GM18498 (cell line): ENCODE data around the gene ACE.

Experiments used
- ATAC-seq: cut with Tn5 transposase; IDR thresholded peaks from one replicate; pipeline ENCODE4 v1.9.1; 2021; ENCODE audit warnings: mild to moderate bottlenecking, moderate library complexity; ENCODE audit not compliant: unreplicated experiment

ACE gene

DNA sequence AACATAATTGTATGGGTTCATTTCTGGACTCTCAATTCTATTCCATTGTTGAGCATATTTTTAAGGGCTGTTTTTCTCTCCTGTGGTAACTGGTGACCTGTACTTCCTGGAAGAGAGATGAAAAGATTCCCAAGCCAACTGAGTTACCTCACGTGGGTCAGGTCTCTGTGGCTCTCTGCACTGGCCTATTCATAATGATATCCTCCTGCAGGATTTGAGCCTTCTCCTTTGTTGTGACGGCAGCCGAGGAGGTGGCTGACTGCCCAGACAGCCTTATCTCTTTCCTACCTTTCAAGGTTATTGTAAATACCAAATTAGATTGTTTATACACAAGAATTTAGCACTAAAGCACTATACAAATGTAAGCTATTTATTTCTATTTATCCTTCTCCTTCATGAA, 2.7 kb upstream of the ACE start:
- ATAC-seq, result no peak

DNA sequence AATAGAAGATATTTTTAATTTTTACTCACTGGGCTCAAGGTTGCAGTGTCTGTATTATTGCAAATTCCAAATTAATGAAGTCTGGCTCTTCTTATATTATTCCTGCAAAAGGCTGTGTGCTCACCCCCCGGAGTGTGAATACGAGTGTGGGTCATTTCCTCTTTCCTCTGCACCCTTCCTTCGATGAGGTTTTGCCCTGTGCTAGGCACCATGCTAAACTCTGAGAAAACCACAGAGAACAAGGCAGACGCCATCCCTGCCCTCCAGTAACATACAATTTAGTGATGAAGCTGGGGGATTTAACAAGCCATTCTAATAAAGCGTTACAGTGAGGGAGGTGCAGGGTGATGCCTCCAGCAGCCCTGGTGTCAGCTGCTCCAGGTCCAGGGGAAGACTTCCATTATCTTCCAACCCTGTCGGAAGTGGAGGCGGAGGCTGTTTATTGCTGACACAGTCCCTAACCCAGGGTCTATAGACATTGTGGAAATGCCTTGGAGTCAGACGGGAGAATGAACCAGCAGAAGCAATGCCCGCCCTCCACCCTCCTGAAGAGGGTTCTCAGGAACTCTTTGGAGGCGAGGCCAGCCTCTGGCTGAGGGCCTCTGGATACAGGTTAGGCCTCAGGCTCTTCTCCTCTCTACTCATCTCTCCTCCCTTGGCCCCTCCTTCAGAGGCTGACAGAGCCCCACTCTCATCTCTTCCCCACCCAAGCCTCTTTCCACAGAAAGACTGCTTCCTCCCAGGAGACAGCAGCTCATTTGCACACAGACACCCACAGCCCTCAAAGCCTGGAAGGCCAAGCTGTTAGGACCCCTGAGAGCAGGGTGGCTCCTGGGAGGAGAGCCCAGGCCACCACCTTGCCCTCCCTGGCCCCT, 2.0 kb upstream of the ACE start:
- ATAC-seq, result no peak

DNA sequence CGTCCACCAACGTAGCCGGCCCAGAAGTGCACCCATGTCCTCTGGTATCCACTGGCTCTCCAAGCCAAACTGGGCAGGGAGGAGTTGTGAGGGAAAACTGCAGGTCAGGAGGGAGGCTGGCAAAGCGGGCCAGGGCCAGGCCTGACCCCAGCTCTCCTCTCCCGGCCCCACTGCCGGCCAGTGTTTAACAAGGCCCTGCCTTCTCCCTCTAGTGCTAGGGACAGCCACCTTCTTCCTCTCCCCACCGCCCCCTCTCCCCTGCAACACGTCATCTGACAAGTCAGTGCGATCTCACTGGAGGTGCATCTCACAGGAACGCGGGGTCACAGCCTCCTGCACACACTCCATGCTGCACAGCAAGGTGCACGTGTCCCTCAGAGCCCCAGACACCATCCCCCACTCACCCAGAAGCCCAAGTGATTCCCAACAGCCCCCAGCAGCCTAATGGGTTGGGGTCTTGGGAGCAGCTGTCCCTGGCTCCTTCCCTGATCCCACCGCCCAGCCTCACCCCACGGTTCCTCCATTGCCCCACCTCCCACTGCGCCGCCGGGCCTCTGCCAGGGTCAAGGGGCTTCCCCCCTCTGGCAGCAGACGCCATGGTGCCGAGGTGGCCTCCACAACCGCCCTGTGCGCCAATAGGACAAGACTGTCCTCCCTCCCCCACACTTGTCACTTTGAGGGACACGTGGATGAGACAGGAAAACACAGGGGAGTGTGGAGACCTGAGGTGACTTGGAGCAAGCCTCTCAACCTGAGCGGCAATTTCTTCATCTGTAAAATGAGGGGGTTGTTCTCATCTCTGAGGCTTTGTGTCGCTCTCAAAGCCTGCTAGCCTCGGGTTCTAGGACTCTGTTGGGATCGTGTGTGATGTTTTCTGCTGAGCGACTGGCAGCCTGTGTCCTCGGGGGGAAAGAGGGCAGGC, 1.1 kb upstream of the ACE start:
- no peak for ATAC-seq

DNA sequence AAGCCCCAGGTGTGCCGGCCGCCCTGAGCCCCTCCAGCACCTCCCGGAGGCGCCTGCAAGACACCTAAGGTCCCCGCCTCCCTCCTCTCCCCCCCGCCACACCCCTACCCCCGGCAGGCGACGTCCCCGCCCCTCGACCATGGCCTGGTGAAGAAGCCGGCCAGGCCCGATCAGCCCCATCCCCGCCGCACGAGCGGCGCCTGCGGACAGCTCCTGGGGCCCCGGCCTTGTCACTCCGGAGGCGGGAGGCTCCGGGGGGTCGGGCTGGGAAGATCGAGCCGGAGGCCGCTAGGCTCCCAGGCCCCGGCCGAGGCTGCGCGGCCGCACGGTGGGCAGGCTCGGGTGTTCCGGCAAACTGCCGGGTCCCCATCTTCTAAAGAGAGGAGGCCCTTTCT, 405 bp upstream of the ACE start:
- ATAC-seq, result no peak

DNA sequence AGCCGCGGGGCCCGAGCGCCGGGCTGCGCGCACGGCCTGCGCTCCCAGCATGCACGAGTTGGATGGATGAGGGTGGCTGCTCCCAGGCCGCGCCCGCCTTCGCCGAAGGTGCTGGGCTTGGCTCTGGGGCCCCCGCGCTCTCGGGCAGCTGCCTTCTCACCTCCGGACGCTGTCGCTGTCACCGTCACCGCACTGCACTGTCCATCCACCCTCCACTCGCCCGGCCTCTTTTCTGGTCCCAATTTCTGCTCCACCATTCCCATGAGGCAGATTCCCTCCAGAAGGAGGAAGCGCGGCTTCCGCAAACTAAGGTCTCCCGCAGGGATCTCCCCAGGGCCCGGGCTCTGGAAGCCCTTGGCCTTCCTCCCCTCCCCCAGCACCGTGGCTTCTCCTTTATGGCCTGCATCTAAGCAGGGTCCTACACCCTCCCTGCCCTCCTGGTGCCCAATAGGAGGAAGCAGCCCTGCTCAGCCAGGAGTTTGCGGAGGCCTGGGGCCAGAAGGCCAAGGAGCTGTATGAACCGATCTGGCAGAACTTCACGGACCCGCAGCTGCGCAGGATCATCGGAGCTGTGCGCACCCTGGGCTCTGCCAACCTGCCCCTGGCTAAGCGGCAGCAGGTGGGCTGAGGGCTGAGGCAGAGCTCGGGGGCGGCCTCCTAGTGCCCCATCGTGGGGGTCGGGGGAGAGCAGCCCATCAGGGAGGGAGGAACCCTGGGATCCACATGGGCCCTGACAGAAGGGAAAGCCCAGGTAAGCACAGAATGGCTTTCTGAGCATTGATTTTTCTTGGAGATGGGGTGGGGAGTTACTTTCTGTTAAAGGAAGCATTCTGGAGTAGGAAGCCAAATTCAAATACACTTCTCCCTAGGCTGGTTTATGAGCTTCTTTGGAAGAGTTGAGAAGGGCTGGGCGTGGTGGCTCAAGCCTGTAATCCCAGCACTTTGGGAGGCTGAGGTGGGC, 899 bp downstream of the ACE start:
- ATAC-seq, result no peak

DNA sequence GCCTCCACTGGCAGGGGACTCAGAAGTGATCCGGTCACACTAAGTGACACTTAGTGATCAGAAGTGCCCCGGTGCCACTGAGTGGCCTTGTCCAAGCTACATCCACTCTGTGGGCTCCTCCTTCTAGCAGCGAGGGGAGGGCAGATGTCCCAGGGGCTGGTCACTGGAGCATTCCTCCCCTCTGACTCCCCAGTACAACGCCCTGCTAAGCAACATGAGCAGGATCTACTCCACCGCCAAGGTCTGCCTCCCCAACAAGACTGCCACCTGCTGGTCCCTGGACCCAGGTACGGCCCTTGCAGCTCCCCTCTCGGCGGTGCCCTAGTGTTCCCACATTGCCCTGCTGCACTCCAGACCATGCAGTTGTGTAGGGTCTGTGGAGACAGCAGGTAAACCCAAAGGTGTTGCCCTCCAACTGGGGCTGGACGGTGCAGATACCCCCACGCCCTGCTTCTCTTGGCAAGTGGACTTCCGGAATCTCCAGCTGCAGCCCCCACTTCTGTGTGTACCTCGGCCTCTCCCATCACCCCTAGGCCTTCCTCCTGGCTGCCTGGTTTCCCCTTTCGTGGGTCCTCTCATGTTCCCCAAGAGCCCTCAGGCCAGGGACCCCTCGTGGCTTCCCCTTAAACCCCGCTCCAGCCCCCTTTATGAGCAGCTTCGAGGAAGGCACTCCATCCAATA, 2.1 kb downstream of the ACE start:
- ATAC-seq, result no peak

DNA sequence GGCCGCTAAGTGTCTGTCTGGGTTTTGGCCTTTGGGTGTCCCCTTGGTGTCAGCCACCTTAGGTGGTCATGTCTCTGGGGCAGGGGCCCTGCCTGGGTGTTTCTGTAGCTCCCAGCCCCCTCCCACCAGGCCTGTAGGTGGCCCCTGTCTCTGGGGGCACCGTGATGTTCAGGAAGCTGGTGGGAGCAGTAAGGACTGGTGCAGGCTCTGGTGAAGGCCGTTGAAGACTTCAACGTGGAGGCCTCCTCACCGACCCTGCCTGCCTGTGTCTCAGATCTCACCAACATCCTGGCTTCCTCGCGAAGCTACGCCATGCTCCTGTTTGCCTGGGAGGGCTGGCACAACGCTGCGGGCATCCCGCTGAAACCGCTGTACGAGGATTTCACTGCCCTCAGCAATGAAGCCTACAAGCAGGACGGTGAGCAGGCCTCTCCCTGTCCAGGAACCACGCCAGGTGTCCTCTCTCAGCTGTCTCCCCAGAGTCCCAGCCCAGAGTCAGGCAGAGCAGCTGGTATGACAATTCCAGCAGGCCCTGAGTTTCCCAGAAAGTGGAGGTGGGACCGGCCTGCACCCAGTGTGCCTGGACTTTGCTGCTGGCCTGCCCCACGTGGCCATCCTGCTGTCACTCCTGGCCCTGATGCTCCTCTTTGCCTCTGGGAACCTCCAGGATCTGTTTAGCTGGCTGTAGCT, 2.8 kb downstream of the ACE start:
- no peak for ATAC-seq

DNA sequence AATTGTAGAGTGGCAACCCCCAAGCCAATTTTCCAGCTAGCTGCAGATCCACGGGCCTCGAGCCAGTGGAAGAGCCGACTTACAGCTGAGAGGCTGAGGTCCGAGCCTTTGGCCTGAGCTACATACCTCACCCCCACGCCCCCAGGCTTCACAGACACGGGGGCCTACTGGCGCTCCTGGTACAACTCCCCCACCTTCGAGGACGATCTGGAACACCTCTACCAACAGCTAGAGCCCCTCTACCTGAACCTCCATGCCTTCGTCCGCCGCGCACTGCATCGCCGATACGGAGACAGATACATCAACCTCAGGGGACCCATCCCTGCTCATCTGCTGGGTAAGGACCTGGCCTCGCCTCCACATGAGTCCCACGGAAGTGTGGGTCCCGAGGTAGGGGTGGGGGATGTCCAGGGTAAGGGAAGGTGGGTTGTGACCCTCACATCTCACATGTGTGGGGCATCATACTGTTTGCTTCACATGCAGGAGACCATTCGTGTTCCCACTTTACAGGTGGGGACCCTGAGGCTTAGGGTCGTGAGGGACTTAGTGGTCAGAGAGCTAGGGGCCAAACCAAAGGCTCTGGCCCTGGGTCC, 3.4 kb downstream of the ACE start:
- ATAC-seq, result no peak

DNA sequence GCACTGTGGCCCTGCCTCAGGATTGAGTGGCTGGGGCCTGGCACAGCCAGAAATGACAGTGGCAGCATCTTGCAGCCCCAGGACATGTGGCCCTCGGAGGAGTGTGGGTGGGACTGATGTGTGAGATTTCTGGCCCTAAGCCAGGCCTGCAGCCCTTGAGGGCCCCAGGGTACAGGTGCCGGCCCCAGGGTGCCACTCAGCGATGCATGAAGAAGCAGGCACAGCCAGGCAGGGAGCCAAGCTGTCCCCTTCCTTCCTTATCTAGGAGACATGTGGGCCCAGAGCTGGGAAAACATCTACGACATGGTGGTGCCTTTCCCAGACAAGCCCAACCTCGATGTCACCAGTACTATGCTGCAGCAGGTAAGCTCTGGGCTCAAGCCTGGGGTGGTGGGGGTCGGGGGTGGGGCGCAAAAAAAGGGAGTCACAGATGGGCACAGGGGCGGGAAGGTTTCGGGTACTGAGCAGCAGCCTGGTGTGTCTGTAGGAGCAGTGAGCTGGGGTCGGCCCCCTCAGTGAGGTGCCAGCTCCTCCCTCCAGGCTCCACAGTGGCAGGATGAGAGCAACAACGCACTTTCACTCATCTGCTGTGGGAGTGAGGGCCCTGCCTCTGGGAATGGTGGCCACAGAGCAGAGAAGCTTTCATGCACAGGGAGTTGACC, 4.1 kb downstream of the ACE start:
- ATAC-seq, result no peak

DNA sequence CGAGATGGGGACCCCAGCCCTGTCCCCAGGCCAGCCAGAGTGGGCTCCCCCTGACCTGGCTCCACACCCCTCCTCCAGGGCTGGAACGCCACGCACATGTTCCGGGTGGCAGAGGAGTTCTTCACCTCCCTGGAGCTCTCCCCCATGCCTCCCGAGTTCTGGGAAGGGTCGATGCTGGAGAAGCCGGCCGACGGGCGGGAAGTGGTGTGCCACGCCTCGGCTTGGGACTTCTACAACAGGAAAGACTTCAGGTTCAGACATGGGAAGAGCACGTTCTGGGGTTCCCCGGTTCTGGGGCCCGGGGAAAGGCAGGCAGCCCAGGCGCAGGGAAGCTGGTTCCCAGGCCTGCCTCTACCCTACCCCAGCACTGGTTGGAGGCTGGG, 4.6 kb downstream of the ACE start:
- ATAC-seq, result no peak

DNA sequence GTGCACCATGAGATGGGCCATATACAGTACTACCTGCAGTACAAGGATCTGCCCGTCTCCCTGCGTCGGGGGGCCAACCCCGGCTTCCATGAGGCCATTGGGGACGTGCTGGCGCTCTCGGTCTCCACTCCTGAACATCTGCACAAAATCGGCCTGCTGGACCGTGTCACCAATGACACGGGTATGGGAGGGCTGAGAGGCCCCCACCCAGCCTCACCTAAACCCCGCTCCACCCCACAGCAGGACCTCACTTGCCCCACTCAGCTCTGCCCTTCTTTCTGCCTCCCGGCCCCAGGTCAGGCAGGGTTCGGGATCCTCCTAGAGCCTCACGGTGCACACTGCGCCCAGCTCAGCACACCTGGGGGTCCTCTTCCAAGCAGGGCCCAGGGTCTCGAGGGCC, 5.6 kb downstream of the ACE start:
- no peak for ATAC-seq

DNA sequence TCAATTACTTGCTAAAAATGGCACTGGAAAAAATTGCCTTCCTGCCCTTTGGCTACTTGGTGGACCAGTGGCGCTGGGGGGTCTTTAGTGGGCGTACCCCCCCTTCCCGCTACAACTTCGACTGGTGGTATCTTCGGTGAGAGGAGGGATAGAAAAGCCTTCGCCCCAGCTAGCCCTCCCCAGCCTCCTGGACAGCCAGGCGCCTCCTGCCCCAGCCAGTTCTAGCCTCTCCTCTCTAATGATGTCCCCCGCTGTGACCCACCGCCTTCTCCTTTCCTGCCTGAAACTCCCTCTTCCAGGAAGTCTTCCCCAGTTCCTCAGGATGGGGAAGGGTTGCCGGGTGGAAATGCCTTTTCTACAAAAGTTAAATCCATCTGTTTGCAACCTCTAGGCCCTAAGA, 6.2 kb downstream of the ACE start:
- ATAC-seq, result no peak

DNA sequence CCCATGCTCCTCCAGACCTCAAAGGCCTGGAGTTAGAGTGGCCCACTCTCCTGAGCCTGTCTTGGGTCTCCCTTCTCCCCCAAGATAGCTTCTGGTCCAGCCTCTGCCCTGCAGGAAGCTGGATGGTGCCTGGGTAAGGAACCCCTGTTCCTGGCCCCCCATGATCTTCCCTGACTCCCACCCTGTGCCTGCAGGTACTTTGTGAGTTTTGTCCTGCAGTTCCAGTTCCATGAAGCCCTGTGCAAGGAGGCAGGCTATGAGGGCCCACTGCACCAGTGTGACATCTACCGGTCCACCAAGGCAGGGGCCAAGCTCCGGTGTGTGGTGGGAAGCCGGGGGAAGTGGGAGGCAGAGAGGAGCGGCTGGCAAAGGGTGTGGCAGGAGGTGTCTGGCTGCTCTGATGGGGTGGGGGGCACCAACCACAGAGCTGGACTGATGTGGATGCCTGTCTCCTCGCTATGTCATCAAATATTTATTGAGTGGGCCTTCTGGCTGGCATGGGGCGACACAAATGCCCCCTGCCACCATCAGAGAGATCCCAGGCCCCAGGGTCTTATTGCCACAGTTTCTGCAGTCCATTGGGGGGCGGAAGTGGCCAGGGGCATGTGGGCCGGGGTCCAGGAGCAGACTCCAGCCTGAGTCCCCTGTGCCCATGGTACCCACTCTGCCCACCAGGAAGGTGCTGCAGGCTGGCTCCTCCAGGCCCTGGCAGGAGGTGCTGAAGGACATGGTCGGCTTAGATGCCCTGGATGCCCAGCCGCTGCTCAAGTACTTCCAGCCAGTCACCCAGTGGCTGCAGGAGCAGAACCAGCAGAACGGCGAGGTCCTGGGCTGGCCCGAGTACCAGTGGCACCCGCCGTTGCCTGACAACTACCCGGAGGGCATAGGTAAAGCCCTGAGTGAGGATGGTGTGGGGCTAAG, 7.1 kb downstream of the ACE start:
- no peak for ATAC-seq

DNA sequence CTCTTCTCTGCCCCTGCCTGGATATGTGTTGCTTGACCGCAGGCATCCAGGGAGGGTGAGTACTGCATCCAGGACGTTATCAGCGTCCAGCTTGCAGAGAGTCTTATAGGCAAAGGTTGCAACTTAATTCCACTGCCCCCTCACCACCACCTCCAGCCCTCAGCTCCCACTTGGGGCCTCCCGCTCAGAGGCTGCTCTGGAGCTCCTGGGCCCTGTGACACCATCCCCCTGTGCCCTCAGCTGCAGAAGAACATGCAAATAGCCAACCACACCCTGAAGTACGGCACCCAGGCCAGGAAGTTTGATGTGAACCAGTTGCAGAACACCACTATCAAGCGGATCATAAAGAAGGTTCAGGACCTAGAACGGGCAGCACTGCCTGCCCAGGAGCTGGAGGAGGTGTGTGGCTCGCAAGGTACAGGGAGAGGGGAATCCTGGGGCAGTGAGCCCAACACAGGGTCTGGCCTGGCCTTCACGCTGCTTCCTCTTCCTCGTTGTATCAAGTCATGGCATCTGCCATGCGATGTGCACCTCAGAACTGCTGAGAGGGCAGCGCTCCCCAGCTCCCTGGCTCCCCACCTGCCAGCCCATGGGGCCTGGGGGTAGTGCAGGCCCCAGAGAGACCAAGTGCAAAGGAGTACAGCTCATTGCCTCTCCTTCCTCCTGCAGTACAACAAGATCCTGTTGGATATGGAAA, 9.6 kb downstream of the ACE start:
- ATAC-seq, result no peak

DNA sequence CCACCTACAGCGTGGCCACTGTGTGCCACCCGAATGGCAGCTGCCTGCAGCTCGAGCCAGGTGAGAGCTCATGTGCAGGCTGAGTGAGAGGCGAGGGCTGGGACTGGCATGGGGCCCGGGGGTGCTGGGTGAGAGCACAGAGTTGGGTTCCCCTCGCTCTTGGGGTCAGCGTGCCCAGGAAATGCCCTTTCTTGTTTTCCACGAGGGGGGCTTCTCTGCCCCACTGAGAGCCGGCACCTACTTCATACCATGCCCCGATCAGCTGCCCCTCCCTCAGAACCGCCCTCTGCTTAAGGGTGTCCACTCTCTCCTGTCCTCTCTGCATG, 10.1 kb downstream of the ACE start:
- ATAC-seq, result no peak

DNA sequence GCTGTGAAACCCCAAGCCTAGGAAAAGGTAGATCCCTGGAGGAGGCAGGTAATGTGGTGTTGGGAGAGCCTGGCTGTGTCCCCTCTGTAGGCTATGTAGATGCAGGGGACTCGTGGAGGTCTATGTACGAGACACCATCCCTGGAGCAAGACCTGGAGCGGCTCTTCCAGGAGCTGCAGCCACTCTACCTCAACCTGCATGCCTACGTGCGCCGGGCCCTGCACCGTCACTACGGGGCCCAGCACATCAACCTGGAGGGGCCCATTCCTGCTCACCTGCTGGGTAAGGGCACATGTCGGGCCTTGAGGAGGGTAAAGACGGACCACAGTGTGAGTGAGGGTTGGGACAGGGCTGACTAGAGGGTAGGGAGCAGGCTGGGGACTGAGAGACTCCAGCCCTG, 12.0 kb downstream of the ACE start:
- ATAC-seq, result no peak

DNA sequence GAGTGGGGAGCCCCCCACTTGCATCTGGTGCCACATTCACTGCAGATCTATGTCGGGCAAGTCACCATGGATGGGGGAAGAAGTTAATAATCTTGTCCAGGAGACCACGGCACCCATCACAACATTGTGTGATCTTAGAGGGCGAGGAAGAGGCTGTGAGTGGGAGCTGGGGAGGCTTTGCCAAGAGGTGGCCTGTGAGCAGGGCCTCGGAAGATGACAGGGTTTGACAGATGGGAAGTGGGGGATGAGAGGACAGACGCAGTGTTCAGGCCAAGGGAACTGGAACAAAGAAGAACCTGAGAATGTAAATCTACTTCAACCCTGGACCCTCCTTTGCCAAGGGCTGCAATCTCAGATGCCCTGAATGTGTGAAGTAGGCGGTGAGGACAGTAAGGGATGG, 12.4 kb downstream of the ACE start:
- ATAC-seq, result no peak
